DMS 273 treated with DMSO at 0.1 percent for 48 hours (cell line): ENCODE measurements around the gene ZNF771.
A peak's percentile ranks its signal among the peaks of the same experiment; 100 is the strongest.
"Not testable (repeated sequence)": the region's sequence is repeated elsewhere in the genome, so short reads cannot be mapped to it uniquely, and the experiment has no call there.

ENCODE experiments used
- DNase-seq: peaks from one replicate; lab custom pipeline; 2025; lab: John Stamatoyannopoulos, UW

Gene ZNF771

GRCh38 chr16:30376461-30376902 is 30.9 kb upstream of the ZNF771 start:
- DNase-seq = no peak

- DNase-seq = no peak
Observed at GRCh38 chr16:30377050-30377811, 30.2 kb upstream of the ZNF771 start.

GRCh38 chr16:30377812-30378235 is 29.6 kb upstream of the ZNF771 start:
- DNase-seq = no peak

- DNase-seq = peak; percentile 89
Observed at GRCh38 chr16:30378236-30379157, 28.9 kb upstream of the ZNF771 start.

GRCh38 chr16:30379158-30379783 is 28.1 kb upstream of the ZNF771 start:
- no peak for DNase-seq

GRCh38 chr16:30380072-30380802 is 27.2 kb upstream of the ZNF771 start:
- DNase-seq = no peak

- no peak for DNase-seq
Observed at GRCh38 chr16:30380803-30381208, 26.6 kb upstream of the ZNF771 start.

GRCh38 chr16:30381291-30382041 is 25.9 kb upstream of the ZNF771 start:
- no peak for DNase-seq

- no peak for DNase-seq
Observed at GRCh38 chr16:30382111-30382881, 25.1 kb upstream of the ZNF771 start, which contains the start of gene SEPTIN1. Gene SEPTIN1, minus strand, starts transcription at chr16:30382561. Its CDS starts 19 bp downstream, at chr16:30382542.

- no peak for DNase-seq
Observed at GRCh38 chr16:30383521-30383920, 23.9 kb upstream of the ZNF771 start.

GRCh38 chr16:30394592-30395154 is 12.7 kb upstream of the ZNF771 start:
- no peak for DNase-seq

GRCh38 chr16:30395155-30395991 is 12.0 kb upstream of the ZNF771 start, which contains the start of gene ZNF48:
Gene ZNF48, plus strand, starts transcription at chr16:30395420. Its CDS starts 375 bp downstream, at chr16:30395795.
- DNase-seq = peak; percentile 55

- no peak for DNase-seq
Observed at GRCh38 chr16:30395992-30396585, 11.3 kb upstream of the ZNF771 start.

- DNase-seq = not testable (repeated sequence)
Observed at GRCh38 chr16:30396627-30397026, 10.8 kb upstream of the ZNF771 start.

GRCh38 chr16:30397056-30397455 is 10.3 kb upstream of the ZNF771 start:
- no peak for DNase-seq

- DNase-seq = no peak
Observed at GRCh38 chr16:30397776-30398660, 9.4 kb upstream of the ZNF771 start.
